ENCODE data around the gene HIPK3.

Gene HIPK3

DNA sequence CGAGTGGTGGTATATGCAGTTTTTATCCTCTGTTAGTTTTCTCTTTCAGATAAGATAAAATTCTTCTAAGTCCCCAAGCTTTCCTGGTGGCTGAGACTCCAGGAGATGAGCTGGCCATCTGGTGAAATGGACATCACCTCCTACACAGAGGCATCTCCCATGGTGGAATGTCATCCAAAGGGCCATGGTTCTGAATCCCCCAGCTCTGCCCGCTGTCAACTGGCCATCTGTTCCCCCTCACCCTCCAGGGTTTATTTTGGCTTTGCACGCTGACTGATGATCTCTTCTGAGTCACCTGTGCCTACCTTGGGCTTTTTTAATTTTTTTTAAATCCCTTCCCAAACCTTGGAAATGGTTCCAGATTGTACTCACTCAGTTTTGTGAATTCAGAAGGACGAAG lies 142.2 kb downstream of the HIPK3 start:
- no peak for DNase-seq

DNA sequence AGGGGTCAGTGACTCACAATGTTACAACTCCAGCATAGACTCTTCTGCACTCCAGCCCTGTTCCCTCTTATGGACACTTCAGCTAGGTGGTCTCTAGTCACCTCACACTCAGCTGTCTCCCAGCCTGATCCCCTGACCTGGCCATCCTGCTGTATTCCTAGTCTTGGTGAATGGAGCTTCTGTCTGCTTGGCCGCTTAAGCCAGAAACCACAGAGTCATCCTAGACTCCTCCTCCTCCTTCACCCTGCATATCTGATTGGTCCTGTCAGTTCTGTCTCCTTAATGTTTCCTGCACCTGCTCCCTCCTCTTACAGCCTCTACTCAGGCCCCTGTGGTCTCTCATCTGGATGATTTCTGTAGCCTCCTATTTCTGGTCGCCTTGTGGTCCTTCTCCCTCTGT lies 144.9 kb downstream of the HIPK3 start:
- no peak for DNase-seq

DNA sequence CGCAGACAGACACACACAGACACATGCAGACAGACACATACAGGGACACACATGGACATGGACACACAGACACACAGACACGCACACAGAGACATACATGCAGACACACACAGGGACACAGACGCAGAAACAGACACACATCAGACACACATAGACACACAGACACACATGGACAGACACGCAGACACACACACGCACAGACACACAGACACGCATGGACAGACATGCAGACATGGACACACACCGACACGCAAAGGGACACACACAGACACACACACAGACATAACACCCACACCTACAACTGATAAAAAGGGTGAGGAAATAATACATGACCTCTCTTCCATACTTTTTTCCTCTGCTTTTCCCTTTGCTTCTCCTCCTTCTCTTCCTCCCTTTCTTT lies 146.2 kb downstream of the HIPK3 start:
- no peak for DNase-seq

DNA sequence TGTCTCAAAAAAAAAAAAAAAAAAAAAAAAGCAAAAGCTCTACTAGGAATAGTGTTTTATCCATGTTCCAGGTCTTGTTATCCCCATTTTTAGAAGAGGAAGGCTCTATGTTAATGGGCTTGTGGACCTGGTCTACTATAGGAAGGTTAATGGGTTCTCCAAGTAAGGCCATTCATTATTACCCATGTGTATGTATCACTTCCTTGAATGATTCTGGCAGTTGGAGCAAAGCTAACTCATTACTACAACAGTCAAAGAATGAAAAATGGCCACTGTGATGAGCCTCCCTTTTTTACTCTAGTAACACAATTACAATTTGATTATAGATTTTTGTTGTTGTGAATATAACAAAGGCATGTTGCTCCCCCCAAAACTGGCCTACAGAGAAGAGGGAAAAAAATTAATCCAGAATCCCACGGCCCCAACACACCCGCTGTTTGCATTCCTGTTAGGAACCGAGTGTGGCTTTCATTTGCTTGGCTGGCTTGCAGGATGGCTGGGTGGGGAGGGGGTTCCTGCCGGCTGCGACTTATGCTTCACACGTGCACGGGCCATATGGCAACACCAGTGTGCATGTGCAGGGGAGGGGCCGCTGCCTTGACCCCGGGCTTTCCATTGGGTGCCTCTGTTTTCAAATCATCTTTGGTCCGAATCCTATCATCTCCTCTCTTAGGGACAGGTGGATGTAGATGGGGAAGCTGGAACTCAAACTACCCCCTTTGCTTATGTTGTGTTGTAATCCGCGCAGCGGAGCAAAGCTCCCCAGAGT lies 148.8 kb downstream of the HIPK3 start:
- no peak for DNase-seq
